Nucleus accumbens (tissue), 56 donors: Measurements from ENCODE around the gene ARHGAP5.
"Not testable (repeated sequence)": the region's sequence is repeated elsewhere in the genome, so short reads cannot be mapped to it uniquely, and the experiment has no call there.

Experiments
- DNase-seq, 56 donors: peaks; one replicate each; lab custom pipeline; 2025; lab: John Stamatoyannopoulos, UW

ARHGAP5 gene

DNA sequence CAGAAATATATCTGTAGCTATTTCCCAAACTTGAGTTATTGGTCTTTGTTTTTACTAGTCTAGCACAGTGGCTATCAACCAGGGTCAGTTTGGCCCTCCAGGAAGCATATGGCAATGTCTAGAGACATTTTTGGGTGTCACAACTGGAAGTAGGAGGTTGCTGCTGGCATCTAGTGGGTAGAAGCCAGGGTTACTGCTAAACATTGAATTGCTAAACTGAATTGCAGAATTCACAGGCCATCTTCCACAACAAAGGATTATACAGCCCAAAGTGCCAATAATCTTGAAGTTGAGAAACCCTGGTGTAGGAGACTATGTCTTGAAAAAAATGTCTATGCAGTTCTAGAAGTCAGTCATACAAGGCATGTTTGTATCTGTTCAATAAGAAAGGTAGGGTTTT, 27.7 kb downstream of the ARHGAP5 start:
- DNase-seq, result no peak

DNA sequence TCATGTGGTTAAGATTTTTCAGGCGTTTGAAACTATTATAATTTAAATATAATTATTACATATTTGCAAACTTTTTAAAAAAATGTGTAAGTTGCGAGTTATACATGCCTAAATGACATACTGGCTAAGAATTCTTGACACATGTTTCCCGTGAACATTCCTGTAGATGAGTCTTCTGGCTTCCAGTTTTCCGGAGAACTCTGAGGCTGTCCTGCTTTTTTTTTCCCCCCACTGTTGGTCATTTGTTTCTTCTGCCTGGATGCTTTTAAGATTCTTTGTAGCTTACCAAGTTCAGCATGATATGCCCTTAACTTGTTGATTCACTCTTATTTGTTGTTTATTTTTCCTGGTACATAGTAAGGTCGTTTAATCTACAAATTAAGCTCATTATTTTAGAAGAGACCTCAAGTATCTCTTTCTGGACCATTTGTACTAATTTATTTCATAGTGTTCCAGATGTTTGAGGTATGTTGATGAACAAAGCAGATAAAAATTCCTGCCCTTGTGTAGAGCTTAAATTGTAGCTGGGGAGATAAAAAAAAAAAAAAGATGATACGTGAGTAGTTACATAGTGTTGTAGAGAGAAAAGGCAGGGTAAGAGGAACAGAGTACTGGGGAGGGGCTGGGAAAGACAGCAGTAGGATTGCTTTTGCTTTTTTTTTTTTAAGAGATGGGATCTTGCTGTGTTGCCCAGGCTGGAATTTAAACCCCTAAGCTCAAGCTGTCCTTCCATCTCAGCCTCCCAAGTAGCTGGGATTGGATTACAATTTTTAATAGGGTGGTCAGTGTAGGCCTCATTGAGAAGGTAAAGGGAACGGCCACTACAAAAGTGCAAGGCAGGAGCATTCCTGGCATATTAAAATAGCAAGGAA, 32.8 kb downstream of the ARHGAP5 start:
- no peak for DNase-seq

DNA sequence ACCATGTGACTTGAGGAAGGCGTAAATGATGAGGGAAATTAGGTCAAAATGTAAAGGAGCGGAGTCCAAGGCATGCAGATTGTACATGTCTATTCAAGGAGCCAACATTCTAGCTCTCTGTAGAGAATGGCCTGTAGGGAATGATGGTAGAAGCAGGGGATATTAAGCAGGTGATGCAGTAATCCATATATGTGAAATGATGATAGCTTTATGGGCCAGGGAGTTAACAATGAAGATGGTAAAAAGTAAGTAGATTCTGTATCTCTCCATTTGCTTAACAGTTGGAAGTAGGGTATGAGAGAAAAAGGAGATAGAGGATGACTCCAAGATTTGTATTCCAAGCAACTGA, 33.4 kb downstream of the ARHGAP5 start:
- DNase-seq, result no peak

DNA sequence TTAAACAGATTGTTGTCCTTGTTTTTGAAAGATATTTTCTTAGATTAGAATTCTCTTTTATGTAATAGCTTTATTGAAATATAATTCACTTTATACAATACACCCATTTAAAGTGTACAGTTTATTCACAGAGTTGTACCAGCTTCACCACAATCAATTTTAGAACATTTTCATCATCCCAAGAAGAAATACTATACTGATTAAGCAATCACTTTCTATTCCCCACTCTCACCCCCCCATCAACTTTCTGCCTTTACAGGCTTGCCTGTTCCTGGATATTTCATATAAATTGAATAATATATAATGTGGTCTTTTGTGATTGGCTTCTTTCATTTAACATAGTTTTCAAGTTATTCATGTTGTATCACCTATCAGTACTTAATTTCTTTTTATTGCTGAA, 44.4 kb downstream of the ARHGAP5 start:
- no peak for DNase-seq

DNA sequence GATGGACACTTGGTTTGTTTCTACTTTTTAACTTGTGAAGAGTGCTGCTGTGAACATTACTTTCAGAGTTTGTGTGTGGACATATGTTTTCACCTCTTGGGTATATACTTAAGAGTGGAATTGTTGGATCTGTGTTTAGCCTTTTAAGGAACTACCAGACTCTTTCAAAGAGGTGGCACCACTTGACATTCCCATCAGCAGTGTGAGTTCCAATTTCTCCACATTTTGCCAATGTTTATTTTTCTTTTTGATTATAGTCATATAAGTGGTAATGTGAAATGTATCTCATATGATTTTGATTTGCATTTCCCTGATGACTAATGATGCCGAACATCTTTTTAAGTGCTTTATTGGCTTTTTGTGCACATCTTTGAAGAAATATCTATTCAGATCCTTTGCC, 44.8 kb downstream of the ARHGAP5 start:
- no peak for DNase-seq

DNA sequence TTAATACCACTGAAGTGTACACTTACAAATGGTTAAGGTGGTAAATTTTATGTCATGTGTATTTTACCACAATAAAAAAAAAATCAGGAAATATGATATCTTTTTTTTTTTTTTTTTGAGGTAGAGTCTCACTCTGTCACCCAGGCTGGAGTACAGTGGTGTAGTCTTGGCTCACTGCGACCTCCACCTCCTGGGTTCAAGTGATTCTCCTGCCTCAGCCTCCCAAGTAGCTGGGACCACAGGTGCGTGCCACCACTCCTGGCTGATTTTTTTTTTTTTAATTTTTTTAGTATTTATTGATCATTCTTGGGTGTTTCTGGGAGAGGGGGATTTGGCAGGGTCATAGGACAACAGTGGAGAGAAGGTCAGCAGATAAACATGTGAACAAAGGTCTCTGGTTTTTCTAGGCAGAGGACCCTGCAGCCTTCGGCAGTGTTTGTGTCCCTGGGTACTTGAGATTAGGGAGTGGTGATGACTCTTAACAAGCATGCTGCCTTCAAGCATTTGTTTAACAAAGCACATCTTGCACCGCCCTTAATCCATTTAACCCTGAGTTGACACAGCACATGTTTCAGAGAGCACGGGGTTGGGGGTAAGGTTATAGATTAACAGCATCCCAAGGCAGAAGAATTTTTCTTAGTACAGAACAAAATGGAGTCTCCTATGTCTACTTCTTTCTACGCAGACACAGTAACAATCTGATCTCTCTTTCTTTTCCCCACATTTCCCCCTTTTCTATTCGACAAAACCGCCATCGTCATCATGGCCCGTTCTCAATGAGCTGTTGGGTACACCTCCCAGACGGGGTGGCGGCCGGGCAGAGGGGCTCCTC, 50.0 kb downstream of the ARHGAP5 start:
- not testable (repeated sequence) for DNase-seq

DNA sequence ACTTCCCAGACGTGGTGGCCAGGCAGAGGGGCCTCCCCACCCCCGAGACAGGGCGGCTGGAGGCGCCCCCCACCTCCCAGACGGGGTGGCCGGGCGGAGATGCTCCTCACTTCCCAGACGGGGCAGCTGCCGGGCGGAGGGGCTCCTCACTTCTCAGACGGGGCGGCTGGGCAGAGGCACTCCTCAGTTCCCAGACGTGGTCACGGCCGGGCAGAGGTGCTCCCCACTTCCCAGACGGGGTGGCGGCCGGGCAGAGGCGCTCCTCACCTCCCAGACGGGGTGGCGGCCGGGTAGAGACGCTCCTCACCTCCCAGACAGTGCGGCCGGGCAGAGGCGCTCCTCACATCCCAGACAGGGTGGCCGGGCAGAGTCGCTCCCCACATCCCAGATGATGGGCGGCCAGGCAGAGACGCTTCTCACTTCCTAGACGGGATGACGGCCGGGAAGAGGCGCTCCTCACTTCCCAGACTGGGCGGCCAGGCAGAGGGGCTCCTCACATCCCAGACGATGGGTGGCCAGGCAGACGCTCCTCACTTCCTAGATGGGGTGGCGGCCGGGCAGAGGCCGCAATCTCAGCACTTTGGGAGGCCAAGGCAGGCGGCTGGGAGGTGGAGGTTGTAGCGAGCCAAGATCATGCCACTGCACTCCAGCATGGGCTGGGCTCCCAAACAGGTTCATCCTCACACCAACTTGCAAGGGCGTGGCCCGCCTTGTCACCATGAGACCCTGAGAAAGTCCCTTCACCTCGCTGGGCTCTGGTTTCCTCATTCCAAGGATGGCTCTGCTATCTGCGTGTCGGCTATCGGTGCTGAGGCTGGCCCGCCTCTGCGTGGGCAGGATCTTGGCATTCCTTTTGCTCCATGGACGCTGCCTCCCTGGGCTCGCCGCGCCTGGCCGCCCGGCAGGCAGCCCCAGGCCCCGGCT, 50.9 kb downstream of the ARHGAP5 start:
- DNase-seq, result peak in 1 of 56 donors; percentile 3

DNA sequence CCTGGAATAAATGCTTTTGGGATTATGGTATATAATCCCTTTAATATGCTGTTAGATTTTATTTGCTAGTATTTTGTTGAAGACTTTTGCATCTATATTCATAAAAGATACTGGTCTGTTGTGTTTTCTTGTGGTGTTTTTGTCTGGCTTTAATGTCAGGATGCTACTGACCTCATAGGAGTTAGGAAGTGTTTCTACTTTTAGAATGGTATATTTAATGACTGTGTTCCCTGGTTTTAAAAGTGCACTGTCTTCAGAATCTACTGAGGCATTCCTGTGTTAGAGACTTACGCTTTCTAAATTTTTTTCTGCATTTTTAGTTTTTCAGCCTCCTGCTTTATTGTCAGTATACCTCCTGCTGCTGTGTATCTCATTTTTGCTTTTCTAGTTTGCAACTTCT, 51.6 kb downstream of the ARHGAP5 start:
- DNase-seq, result no peak

DNA sequence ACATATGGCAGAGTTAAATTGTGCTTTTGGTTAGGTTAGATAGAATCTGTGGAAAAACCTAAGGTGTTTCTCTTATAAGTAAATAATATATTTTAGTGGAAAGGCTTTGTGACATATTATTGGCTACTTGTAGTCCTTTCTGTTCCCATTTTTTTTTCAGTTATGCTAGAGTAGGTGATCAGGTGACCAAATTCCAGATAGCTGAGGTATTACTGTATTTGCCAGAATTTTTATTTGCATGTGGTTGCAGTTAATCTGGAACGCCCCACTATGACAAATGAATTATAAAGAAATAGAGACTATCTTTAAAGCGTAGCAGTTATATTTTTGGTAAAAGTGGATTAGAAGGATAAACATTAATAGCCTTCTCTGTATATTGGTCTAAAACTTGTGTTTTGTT, 52.0 kb downstream of the ARHGAP5 start:
- DNase-seq, result no peak

DNA sequence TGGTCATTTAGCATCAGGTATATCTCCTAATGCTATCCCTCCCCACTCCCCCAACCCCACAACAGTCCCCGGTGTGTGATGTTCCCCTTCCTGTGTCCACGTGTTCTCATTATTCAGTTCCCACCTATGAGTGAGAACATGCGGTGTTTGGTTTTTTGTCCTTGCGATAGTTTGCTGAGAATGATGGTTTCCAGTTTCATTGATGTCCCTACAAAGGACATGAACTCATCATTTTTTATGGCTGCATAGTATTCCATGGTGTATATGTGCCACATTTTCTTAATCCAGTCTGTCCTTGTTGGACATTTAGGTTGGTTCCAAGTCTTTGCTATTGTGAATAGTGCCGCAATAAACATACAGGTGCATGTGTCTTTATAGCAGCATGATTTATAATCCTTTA, 54.6 kb downstream of the ARHGAP5 start:
- not testable (repeated sequence) for DNase-seq

DNA sequence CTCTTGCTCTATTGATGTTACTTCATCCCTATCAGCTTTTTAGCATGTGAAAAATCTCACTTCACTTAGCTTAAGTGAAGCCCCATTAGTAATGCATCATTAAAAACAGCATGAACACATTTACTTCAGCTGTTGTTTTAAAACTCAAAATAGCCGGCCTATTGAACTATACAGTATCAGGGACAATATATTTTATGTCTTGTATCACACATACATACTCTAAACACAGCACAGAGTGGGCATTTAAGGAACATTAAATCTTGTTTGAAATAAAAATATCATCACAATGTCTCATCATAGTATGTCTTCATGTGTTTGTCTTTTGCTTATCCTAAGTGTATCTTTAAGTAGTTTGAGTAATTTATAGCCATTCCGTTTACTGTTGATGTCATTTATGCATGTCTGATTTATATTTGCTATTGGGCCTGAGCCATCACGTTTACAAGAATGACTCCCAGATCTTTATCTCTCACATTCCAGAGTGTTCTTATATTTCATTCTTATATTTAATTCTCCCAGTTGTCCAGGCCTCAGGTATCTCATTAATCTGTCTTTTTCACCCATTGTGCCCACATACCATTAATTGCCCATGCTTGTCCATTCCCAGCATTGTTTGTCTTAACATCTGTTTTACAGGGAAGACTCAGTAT, 57.5 kb downstream of the ARHGAP5 start:
- no peak for DNase-seq

DNA sequence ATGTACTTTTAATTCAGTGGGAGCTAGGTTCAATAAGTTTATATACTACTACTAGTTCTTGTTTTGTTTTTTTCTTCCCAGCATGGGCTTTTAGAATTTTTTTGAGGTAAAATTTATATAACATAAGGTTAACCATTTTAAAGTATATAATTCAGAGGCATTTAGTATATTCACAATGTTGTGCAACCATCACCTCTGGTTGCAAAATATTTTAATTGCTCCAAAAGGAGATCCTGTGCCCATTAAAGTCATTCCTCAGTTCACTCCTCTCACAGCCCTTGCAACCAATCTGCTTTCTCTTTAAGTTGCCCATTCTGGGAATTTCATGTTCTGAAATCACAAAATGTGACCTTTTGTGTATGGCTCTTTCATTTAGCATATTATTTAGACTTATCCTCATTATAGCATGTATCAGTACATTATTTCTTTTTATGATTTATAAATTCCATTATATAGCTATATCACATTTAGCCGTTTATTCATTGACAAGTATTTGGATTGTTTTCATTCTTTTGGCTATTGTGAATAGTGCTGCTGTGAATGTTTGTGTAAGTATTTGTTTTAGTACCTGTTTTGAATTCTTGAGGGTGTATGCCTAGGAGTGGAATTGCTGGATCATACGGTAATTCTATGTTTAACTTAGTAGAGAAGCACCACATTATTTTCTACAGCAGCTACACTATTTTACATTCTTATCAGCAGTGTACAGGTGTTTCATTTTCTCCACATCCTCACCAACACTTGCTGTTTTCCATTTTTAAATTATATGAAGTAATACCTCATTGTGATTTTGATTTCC, 59.1 kb downstream of the ARHGAP5 start:
- DNase-seq, result no peak

DNA sequence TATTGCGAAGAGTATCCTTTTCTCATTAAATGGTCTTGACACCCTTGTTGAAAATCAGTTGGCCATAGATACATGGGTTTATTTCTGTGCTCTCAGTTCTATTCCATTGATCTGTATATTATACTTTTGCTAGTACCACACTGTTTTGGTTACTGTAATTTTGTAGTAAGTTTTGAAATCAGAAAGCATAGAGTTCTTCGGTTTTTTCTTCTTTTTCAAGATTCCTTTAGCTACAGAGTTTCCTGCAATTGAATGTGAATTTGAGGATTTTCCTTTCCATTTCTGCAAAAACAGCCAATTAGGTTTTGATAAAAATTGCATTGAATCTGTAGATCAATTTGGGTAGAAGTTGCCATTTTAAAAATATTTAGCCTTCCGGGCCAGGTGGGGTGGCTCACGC, 60.2 kb downstream of the ARHGAP5 start:
- no peak for DNase-seq

DNA sequence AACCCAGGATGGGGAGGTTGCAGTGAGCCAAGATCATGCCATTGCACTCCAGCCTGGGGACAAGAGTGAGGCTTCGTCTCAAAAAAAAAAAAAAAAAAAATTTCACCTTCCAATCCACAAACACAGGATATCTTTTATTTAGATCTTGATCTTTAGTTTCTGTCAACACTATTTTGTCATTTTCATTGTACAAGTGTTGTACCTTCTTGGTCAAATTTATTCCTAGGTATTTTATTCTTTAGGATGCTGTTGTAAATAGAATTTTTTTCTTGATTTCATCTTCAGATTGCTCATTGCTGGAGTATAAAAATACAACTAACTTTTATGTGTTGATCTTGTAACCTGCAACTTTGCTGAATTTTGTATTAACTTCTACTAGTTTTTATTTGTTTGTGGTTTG, 60.8 kb downstream of the ARHGAP5 start:
- no peak for DNase-seq

DNA sequence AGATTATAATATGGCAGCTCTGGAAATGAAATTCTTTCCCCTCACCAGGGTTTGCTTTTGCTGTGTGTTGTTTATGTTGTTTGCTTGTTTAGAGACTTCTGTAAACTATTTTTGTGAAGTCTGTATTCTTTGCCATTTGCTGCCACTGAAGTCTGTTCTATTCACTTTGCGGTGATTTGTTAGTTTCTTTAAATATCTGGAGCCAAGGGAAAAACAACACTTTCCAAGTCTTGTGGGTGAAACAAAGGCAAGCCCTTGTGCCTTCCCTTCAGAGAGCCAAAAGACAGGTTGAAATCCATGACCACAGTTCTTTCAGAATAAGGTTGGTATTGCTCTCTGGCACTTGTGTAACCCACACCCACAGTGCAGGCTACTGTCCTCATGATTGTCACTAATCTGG, 65.2 kb downstream of the ARHGAP5 start:
- DNase-seq, result peak in 1 of 56 donors; percentile 4

DNA sequence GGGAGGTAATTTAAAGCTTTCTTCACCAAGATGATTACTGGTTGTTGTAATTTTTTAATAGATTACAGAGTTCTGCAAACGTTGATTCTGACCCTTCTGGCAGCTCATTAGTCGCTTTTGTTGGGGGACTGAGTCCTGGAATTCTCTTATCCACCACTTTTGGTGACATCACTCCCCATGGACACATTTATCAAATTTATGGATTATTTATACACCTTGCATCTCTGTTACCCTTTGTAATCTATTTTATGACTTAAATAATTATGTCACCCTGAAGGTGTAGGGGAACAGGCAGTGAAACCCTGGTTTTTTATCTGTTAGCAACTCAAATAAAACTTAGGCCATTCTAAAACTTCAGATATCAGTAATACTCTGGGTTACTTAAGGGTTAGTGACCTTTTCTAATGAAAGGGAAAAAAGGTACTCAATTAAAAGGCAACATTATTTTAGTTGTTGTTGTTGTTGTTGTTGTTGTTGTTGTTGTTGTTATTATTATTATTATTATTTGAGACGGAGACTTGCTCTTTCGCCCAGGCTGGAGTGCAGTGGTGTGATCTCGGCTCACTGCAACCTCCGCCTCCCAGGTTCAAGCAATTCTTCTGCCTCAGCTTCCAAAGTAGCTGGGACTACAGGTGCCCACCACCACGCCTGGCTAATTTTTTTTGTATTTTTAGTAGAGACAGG, 65.8 kb downstream of the ARHGAP5 start:
- DNase-seq, result no peak

DNA sequence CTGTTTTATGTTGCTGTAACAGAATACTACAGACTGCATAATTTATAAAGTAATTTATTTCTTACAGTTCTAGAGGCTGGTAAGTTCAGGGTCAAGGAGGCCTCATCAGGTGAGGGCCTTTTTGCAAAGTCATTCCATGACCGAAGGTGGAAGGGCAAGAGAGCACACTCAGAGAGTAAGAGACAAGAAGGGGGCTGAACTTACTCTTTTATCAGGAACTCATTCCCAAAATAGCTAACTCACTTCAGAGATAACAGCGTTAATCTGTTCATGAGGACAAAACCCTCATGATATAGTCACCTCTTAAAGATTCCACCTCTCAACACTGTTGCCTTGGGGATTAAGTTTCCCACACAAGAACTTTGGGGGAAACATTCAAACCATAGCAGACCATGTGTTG, 73.3 kb downstream of the ARHGAP5 start:
- no peak for DNase-seq

DNA sequence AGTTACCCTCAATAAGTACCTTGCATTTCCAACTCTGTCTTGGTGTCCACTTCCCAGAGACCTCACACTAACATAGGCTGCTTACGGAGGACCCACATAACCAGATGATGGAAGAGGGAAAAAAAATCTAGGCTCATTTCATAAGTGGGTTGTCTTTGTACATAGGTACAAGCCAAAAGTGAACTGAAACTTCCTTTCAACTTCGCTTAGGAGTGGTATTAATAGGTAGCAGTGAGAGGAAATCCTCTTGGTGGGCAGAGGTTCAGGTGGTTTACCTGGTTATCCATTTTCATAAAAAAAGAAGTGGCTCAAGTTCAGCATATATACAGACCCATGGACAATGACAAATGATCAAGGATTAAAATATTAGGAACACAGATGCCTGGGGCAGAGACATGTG, 88.9 kb downstream of the ARHGAP5 start:
- DNase-seq, result no peak

DNA sequence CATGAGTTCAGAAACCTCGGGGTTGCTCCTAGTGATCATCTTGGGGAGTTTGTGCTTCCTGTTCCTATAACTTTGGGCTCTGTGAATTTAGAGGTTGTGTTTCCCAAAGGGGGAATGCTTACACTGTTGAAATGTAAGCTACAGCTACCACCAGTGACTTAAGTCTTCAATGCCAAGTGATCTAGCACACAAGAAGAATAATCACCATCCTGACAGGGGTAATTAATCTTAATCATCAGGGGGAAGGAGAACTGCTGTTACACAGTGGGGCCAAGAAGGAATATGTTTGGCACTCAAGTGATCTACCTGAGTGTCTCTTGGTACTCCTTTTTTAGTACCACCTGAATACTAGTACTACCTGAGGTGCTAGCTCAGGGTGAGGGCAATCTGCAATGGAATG, 89.8 kb downstream of the ARHGAP5 start:
- DNase-seq, result no peak
